ENCODE data around the gene IRX1.

The IRX1 gene

DNA sequence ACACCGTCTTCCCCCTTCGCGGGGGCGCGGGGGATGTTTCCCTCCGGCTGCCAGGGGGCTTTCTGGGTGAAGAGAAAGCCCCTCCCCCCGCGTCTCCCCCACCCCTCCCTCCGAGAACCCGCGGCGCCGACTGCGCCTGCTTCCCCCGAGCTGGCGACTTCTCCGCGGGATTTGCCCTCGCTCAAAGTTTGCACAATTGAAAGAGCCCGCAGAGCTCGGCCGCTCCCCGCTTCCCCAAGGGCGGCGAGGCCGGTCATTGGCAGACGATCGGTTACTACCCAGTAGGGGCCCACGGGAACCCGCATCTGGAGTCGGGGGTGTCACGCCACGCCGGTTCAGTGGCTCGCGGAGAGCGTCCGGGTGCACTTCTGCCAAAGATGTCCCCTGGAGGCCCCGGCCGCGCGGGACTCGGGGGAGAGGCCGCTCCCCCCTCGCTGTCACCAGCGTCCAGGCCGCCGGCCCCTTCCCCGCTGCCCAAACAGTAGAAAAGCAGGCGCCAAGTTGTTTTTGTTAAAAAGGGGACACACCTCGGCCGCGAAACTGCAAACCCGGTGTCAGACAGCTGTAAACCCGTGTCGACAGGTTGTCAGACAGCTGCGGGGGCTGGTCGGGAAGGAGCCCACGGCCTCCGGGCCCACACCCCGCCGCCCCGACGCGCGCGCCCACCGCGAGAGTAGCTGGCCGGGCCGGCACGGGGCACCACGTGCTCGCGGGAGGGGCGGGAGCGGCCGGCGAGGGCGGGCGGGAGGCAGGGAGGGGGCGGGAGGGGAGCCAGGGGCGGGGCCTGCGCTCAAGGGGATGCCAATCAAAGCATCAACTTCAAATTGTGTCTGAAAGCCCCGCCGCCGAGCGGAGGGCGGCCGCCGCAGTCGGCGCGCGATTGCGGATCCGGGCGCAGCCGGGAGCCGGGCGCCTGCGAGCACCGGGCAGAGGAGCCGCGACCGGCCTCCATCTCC, at the start of gene IRX1:
Gene IRX1, plus strand, starts transcription at position 827 of the 956 bp plus-strand sequence. CDS start 274 bp downstream, outside the sequence.
- DNase-seq, result peak in 2 of 58 donors; percentile 24 to 41

DNA sequence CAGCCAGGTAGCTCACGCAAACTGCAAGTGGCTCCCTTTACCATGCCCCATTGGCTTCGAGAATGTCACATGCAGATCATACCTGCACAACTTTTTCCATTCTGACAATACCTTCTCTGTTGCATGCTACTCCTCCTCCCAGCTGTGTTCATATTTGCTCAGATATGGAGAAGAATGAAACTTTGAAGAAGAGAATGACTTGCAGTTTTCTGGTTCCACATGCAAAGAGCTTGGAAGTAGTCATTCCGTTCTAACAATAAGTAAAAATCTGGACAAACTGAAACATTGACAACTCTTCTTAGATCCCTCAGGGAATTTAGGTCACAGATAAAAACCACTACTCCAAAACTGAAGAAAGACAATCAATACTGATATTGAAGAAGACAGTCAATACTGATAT, 49.6 kb upstream of the IRX1 start:
- DNase-seq, result no peak

DNA sequence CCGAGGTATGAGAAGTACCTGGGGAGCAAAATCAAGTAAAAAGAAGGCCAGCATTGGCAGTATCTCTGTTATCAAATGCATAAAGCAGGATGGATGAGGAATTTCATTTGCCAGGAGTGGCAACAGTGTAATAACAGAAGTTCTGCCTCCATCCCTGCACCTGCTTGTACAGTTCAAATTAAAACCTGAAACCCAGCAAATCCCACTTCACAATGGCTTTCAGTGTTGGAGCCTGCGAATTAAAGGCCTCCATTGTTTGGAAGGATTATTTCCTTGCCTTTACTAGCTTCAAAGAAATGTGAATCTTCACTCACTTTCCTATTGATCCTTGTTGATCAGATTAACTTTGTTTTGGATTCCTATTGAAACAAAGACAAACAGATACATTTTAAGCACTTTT, 31.5 kb upstream of the IRX1 start:
- no peak for DNase-seq

DNA sequence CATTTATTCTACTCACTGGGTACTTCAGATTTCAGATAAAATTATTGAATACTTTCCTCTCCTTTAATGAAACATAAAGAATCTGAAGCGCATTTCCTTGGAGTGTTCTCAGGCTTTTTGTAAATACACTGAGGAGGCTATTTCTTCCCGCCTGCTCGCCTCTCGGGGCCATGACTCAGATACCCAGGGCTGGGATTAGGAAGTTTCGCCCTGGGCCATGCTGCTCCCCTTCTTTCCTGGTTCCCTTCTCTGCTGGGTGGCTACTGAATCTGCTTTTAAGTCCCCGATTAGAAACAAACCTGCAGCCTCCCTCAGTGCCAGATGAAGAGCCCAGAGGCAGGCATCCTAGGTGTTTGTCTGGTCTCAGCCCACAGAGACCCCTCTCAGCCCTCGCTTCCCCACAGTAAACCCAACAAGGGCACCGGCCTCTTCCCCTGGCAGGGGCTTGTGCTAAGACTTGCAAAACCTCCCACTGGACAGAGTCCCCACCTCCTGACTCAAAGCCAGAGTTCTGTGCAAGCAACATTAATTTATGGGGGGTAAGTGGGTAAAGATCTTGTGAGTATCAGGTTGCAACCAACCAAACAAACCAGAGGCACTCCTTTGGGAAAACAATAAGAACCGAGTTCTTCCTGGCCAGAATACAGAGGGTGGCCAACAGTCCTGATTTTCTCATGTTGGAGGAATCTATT, 30.7 kb upstream of the IRX1 start:
- no peak for DNase-seq

DNA sequence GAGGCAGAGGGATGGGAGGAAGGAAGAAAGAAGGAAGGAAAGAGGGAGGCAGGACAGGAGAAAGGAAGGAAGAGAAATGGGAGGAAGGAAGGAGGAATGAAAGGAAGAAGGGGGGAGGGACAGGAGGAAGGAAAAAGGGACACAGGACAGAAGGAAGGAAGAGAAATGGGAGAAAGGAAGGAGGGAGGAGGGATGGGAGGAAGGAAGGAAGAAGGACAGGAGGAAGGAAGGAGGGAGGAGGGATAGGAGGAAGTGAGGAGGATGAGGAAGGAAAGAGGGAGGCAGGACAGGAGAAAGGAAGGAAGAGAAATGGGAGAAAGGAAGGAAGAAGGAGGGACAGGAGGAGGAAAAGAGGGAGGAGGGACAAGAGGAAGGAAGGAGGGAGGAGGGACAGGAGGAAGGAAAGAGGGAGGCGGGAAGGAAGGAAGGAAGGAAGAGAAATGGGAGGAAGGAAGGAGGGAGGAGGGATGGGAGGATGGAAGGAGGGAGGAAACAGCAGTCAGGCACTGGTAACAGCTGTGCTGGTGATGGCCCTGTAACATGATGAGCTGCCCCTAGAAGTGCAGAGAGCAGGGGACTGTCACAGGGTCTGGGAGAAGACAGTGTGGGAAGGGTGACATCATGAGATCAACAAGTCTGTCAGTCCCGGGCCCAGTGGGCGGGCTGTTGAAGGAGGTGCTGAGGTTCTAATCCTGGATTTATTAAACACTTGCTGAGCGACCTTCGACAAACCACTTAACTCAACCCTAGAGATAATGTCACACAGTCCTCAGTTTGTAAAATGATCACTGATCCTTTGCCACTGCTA, 10.7 kb upstream of the IRX1 start:
- no peak for DNase-seq

DNA sequence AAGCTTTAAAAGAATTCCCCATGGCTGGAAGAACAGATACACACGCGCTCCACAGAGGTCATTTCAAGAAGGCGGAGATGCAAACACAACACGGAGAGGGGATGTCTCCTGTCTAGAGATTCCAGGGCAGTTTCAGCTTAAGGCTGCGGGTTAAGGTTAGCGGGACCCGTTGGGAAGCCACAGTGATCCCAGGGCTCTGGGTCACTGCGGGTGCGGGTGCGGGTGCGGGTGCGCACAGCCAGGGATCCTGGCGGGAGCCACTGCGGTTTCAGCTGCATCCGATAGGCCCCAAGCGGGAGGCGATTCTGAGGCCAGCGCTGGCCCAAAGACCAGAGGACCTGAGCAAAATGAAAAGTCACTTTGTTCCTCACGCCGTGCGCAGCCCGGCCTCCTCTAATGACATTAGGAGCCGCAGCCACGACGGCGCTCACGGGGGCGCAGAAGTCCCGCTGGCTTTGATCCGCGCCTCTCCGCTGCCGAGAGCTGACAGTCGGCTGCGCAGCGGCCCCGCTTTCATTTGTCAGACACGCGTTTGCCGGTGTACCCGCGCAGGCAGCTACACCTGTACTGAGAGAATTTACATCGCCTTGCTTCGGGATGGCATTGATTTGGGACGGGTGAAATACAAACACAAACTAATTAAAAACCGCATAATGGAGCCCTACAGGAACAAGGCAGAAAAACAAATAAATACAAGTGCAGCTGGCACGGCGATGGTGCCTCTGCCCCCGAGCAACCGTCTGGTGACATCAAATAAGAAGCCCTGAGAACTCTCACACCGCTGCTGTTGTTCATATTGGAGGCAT, 5.3 kb upstream of the IRX1 start:
- no peak for DNase-seq

DNA sequence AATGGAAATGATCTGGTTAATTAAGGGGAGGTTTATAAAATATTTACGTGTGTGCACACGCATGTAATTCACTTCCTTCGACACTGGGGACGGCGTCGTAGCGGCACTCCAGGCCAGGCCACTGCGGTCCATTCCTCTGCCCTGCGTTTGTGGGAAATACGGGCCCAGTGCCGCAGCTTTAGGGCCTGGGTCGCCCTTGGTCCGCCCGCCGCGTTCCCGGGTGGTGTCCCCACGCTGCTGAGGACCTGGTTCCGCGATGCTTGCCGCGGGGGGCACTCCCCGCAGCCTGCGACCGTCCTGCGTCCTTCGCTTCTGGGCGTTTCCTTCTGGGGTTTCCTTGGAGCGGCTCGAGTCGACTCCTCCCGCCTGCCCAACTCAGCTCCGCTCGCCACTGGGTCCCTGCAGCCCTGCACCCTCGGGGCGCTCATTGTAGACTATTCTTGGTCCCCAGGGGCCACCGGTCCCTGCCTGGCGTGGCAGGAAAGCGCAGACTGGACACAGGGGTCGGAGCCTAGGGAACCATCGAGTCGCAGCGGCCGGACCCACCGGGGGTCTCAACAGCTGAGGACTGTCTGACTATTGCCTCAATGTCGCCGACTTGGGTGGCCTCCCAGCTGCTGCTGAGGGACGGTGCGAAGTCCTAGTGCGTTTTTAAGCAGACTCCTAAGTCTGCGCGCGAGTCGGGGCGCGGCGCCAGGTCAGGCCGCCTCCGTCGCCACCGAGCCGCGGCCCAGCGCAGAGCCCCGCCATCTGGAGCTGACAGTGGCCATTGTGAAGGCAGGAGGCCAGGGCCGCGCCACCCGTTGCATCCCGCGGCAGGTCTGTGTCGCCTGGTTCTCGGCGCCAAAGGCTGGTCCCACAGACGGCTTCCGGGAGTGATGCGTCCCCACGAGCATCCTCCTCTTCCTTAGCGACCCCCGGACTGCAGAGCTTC, 4.4 kb upstream of the IRX1 start:
- DNase-seq, result no peak

DNA sequence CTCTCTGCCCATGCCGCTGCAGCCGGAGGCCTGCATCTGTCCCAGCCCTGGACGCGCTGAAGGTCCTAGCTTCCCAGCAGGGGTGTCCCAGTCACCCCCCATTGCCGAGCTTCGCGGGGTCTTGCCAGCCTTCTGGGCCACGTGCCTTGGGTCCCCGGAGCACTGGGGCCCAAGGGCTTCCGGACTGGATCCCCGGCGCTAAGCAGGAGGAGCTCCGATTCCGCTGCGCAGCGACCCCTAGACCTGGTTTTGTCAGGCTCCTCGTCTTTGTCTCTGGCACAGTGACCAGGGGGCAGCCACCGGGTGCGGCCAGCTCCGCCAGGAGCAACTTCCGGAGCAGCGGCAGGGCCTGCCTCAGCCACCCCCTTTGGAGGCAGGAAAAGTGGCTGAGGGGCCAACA, 3.3 kb upstream of the IRX1 start:
- no peak for DNase-seq

DNA sequence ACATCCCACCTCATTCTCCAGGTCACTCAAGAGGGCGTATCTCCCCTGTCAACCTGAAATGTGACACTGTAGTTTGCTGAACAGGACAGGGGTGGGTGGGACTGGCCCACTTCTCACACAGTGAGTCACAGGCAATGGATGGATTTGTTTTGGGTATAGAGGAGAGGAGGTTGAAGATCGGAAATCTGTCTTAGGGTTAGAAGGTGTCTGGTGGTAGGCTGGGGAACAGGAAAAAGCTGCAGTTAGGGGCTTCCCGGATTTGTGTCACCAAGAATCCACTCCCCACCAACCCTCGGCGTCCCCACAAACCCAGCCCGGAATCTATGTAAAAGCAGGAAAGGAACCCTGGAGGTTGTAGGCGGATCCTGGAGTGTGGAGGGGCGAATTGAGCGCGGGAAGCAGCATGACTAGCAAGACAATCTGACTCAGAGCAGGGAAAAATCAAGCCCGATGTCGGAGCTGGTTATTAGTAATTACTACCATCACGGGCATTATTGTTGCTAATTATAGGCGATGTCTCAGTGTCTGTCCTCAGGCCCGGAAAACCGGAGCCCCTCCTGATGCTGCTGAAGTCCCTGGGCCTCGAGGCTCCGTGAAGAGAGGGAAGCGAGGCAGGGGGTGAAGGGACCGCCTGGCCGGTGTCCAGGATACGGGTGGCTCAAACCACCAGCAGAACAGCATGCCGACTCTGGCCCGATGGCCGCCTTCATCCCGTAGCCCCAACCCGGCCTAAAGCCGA, 1.7 kb upstream of the IRX1 start:
- DNase-seq, result no peak

DNA sequence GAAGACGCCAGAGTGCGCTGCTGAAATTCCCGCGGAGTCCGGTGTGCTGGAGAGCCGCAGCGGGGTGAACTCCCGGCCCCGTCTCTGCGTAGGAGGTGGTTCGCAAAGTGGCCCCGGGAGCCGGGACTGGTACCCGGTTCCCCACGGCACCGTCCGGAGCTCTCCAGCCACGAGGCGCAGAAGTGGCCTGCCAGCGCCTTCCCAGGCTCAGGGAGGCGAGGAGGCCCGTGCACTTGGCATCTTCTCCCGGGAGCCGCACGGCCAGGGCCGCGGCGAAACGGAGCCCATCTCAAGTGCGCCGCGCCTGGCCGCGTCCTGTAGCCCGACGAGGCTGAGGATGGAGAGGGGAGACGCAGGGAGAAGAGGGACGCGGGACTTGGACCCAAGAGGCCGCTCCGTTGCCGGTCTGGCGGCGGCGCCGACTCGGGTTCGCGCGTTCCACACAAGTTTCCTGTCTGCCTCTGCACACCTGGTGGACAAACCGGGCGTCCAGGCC, 1.1 kb upstream of the IRX1 start:
- DNase-seq, result no peak

DNA sequence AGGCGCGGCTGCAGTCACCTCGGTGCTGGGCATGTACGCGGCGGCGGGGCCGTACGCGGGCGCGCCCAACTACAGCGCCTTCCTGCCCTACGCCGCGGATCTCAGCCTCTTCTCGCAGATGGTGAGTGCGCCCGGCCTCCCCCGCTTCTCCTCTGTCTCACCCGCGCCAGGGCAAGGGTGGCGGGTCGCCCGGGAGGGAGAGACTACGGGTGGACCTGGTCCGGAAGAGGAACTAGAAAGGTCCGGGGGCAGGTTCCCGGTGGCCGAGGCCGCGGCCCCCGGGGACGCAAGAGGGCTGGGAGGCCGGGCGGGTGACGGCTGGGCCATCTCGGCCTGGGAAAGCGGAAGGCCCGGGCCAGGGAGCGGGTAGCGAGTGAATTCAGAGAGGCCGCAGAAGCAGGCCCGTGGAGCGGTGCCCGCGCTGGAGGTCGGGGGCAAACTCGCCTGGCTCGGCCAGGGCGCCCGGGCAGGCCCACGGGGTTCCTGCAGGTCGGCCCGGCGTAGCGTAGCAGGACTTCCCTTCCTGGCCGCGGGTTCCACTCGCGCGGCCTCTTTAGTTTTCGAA, 711 bp downstream of the IRX1 start:
- DNase-seq, result no peak

DNA sequence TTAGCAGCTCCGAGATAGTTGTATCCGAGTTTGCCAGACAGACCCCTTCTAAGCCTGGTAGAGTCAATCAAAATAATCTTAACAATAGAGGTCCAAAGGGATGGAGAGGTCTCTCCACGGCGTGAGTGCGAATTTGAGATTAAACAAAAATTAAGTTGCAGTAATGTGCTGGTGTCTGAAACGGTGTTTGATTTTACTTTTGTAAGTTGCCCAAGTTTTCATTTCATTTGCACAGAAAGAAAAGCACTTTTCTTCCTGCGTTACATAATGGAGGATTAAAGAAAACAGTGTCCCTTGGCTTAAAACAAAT, 1.2 kb downstream of the IRX1 start:
- no peak for DNase-seq

DNA sequence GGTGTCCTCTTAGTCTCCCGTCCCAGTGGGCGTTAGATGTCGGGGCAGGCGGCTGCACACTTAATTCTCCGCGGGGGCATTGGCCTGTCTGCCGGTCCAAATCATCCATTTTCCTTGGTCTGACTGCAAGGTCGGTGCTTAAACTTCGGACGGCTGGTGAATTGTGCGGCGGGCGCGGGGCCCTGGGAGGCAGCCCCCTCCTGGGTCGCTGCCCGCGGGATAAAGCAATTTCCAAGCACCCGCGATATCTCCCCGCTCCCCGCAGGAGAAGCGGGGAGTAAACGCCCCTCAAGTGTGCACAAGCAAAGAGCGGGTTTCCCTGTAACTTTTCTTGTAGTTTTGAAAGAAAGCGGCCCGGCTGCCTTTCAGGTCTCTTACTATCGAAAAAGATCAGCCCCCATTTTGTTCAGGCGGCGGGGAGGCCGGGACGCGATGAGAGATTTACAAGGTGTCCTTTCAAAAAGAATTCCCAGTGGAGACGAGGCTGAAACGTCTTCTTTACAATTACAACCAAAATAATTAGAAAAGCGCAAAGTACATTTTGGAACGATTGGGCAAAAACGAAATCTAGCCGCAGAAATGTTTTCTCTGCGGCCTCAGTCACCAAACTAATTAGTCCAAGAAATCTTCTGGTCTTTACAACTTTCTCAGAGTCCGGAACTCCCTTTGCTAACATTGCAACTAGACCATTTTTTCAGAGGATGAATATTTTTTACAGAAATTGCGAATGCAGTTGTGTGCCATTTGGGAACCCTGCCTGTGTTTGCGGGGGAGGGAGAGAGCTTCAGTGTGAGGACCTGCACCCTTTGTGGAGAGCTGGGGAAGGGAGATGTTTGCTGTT, 1.8 kb downstream of the IRX1 start:
- no peak for DNase-seq

DNA sequence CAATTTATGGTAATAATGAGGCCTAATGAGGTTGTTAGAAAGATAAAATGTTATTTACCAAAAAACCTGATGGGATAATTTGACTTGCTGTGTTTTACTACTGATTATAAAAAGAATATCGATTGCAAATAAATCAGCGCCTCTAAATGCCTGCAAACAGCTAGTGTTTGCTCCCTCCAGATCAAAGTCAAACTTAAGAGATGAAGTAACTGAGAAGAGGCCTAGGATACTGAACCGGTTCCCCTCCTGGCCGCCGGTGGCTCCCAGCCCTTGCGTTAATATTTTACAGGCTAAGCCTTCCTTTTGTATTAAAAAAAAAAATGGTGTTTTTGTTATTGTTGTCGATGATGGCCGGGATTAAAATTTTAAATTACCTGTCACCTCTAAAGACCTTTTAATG, 2.6 kb downstream of the IRX1 start:
- DNase-seq, result no peak

DNA sequence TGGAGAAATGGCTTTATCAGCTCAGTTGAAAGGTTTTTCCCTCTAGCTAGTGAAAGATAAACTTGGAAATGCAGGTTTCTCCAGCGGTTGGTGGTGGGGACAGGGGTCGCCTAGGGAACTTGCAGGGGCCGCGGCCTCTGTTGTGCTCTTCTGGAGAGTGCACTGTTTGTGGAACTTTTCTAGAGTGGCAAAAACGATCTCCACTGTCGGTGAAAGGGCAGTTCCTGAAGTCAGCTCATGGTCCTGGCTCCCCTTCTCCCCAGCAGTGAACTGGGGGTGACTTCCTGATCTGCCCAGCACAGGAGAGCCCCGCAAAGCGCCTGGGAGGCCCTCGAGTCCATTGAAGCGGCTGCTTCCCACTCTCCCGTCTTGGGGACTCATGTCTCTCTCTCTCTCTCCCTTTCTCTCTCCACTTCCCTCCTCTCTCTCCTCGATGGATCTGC, 3.2 kb downstream of the IRX1 start:
- no peak for DNase-seq

DNA sequence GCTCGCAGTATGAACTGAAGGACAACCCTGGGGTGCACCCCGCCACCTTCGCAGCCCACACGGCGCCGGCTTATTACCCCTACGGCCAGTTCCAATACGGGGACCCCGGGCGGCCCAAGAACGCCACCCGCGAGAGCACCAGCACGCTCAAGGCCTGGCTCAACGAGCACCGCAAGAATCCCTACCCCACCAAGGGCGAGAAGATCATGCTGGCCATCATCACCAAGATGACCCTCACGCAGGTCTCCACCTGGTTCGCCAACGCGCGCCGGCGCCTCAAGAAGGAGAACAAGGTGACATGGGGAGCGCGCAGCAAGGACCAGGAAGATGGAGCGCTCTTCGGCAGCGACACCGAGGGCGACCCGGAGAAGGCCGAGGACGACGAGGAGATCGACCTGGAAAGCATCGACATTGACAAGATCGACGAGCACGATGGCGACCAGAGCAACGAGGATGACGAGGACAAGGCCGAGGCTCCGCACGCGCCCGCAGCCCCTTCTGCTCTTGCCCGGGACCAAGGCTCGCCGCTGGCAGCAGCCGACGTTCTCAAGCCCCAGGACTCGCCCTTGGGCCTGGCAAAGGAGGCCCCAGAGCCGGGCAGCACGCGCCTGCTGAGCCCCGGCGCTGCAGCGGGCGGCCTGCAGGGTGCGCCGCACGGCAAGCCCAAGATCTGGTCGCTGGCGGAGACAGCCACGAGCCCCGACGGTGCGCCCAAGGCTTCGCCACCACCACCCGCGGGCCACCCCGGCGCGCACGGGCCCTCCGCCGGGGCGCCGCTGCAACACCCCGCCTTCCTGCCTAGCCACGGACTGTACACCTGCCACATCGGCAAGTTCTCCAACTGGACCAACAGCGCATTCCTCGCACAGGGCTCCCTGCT, 3.8 kb downstream of the IRX1 start:
- no peak for DNase-seq

All from anterior cingulate cortex (tissue), 58 donors.